Endodermal cell (in vitro differentiated cells): ENCODE measurements around the gene SMIM5. TPM values are rescaled to one million over a fixed set of nuclear protein-coding genes. Genes with fewer than 3 reads are reported as not detected.

ENCODE experiments used
- DNase-seq: peaks from one replicate; pipeline ENCODE4 v3.0.0-alpha.2; 2017
- H3K27ac ChIP-seq: 2 replicates; pipeline ENCODE4 v1.5.1; 2013; ENCODE audit warnings: mild to moderate bottlenecking, low read depth, low read length, moderate library complexity
- H3K27me3 ChIP-seq: 2 replicates; pipeline ENCODE4 v1.6.1; 2013; ENCODE audit warnings: mild to moderate bottlenecking, low read length, moderate library complexity; ENCODE audit not compliant: insufficient read depth, control insufficient read depth, poor library complexity, severe bottlenecking
- H3K36me3 ChIP-seq: 2 replicates; pipeline ENCODE4 v1.7.0; 2013; ENCODE audit warnings: mild to moderate bottlenecking, low read length, moderate library complexity; ENCODE audit not compliant: control insufficient read depth, insufficient read depth
- H3K4me1 ChIP-seq: one replicate; pipeline ENCODE4 v1.7.0; 2013; ENCODE audit warnings: low read length; ENCODE audit not compliant: control insufficient read depth, insufficient read depth
- H3K4me3 ChIP-seq: 2 replicates; pipeline ENCODE4 v1.5.1; 2013; ENCODE audit warnings: mild to moderate bottlenecking, low read length, moderate library complexity
- H3K9ac ChIP-seq: 2 replicates; pipeline ENCODE4 v1.6.1; 2013; ENCODE audit warnings: mild to moderate bottlenecking, low read length, moderate library complexity; ENCODE audit not compliant: poor library complexity, severe bottlenecking; ENCODE audit errors: extremely low read depth
- H3K9me3 ChIP-seq: 2 replicates; pipeline ENCODE4 v1.6.1; 2013; ENCODE audit warnings: mild to moderate bottlenecking, low read length, moderate library complexity; ENCODE audit not compliant: control insufficient read depth
- H3K27ac Mint-ChIP-seq: 2 replicates; pipeline ENCODE4 v1.8.0; 2020; ENCODE audit warnings: mixed read lengths
- H3K27me3 Mint-ChIP-seq: 2 replicates; pipeline ENCODE4 v1.8.0; 2021; ENCODE audit warnings: mild to moderate bottlenecking, mixed read lengths; ENCODE audit not compliant: insufficient read depth
- H3K36me3 Mint-ChIP-seq: 2 replicates; pipeline ENCODE4 v1.8.0; 2020; ENCODE audit warnings: low read depth, mixed read lengths
- H3K4me1 Mint-ChIP-seq: 2 replicates; pipeline ENCODE4 v1.8.0; 2020; ENCODE audit warnings: mixed read lengths
- H3K4me3 Mint-ChIP-seq: 2 replicates; pipeline ENCODE4 v1.8.0; 2020; ENCODE audit warnings: mild to moderate bottlenecking, moderate library complexity, mixed read lengths
- H3K9me3 Mint-ChIP-seq: 2 replicates; pipeline ENCODE4 v1.8.0; 2020; ENCODE audit warnings: mild to moderate bottlenecking, mixed read lengths
- WGBS, 2 experiments: methylation state at CpG; one replicate each; pipeline versions ENCODE4 v1.1.5 to v1.1.7; 2013; ENCODE audit warnings: missing lambda C conversion rate in 2 of 2, mixed read lengths in 1 of 2; ENCODE audit not compliant: insufficient coverage in 1 of 2, insufficient read length in 1 of 2; 5-methylcytosine and 5-hydroxymethylcytosine counted together
- total RNA-seq, 2 donors: library from RNA; stranded (reverse); fragmentation: NEBNext Ultra II Directional in 1 of 2; extraction: Animal tissue kit (Norgen Biotek cat#: 25700) in 1 of 2; gene quantifications; 2 replicates in 1 of 2; 3 replicates in 1 of 2; pipeline ENCODE4 v1.2.1, GENCODE V29; 2021
- TF ChIP-seq, protein P1 (sequence below): fragments of 200-600 bp; sonication (generic); conservative IDR thresholded peaks from 2 replicates; pipeline ENCODE4 v1.5.0; 2021; ENCODE audit warnings: antibody characterized with exemption, mild to moderate bottlenecking

Gene SMIM5
- total RNA-seq, 2 donors from 2014 or later = 0.40 TPM; not detected in 1

GRCh38 chr17:75639771-75640555, 6.7 kb downstream of the SMIM5 start:
- Mint-ChIP-seq H3K27ac (no peak overlapping the region), H3K27me3 (no peaks in the 10 kb centered on the region), H3K9me3 (no peaks in the 10 kb centered on the region), H3K4me1 (peaks cover 2% of the 10 kb centered on the region), H3K36me3 (peaks cover 9% of the 10 kb centered on the region), H3K4me3 (no peak overlapping the region)
- peaks cover 10% of the 10 kb centered on the region for H3K36me3 ChIP-seq
- H3K9me3 ChIP-seq = no peaks in the 10 kb centered on the region
- H3K9ac ChIP-seq = no peak overlapping the region
- H3K27ac ChIP-seq = no peak overlapping the region
- H3K4me1 ChIP-seq = no peaks in the 10 kb centered on the region
- TF ChIP-seq, protein P1, sequence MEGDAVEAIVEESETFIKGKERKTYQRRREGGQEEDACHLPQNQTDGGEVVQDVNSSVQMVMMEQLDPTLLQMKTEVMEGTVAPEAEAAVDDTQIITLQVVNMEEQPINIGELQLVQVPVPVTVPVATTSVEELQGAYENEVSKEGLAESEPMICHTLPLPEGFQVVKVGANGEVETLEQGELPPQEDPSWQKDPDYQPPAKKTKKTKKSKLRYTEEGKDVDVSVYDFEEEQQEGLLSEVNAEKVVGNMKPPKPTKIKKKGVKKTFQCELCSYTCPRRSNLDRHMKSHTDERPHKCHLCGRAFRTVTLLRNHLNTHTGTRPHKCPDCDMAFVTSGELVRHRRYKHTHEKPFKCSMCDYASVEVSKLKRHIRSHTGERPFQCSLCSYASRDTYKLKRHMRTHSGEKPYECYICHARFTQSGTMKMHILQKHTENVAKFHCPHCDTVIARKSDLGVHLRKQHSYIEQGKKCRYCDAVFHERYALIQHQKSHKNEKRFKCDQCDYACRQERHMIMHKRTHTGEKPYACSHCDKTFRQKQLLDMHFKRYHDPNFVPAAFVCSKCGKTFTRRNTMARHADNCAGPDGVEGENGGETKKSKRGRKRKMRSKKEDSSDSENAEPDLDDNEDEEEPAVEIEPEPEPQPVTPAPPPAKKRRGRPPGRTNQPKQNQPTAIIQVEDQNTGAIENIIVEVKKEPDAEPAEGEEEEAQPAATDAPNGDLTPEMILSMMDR = peak; percentile 35
- no peak overlapping the region for H3K4me3 ChIP-seq
- H3K27me3 ChIP-seq = no peaks in the 10 kb centered on the region
- 93% methylated on average over 26 to 30 of the region's 30 CpGs for WGBS, 2 experiments
- peak; percentile 61 for DNase-seq

DNA sequence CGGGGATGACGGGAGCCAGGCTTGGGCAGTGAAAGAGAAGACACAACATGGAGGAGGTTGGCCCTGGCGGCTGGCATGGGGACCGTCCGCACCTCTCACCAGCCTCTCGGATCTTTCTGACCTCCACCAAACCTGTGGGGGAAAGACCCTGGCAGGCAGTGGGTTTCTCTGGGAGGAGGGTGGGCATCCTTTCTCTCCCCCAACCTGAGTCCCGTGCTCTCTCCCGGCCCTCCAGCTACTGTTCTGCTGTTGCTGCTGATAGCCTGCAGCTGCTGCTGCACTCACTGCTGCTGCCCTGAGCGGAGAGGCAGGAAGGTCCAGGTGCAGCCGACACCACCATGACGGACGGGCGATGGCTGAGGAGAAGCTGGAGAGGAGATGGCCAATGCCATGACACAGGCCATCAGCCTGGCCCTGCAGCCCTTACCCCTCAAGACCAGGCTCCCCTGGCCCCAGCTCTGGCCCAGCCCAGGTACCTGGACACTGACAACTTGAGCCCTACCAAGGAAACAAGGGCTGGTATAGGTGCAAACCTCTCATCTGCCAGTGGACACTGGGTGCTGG, 7.4 kb downstream of the SMIM5 start:
- TF ChIP-seq, protein P1 = no peak
- DNase-seq = peak; percentile 47

GRCh38 chr17:75641343-75641742, 8.1 kb downstream of the SMIM5 start:
- H3K27ac Mint-ChIP-seq = no peak overlapping the region
- no peaks in the 10 kb centered on the region for H3K9me3 Mint-ChIP-seq
- peaks cover 7% of the 10 kb centered on the region for H3K4me1 ChIP-seq
- H3K36me3 ChIP-seq = peaks cover 15% of the 10 kb centered on the region
- TF ChIP-seq, protein P1 = no peak
- no peak overlapping the region for H3K27ac ChIP-seq
- peak; percentile 41 for DNase-seq
- peaks cover 14% of the 10 kb centered on the region for H3K36me3 Mint-ChIP-seq
- H3K4me3 Mint-ChIP-seq = no peak overlapping the region
- H3K9me3 ChIP-seq = no peaks in the 10 kb centered on the region
- H3K4me3 ChIP-seq = no peak overlapping the region
- H3K9ac ChIP-seq = no peak overlapping the region
- peaks cover 15% of the 10 kb centered on the region for H3K4me1 Mint-ChIP-seq
- 88 to 90% methylated on average over 8 to 9 of the region's 9 CpGs for WGBS, 2 experiments
- no peaks in the 10 kb centered on the region for H3K27me3 Mint-ChIP-seq
- no peaks in the 10 kb centered on the region for H3K27me3 ChIP-seq

More for the DNA sequence above, 7.4 kb downstream of the SMIM5 start:
- H3K27me3 Mint-ChIP-seq = no peaks in the 10 kb centered on the region
- H3K27ac Mint-ChIP-seq = no peak overlapping the region
- H3K36me3 Mint-ChIP-seq = peaks cover 13% of the 10 kb centered on the region
- H3K9ac ChIP-seq = no peak overlapping the region
- H3K9me3 Mint-ChIP-seq = no peaks in the 10 kb centered on the region
- H3K9me3 ChIP-seq = no peaks in the 10 kb centered on the region
- no peaks in the 10 kb centered on the region for H3K4me1 ChIP-seq
- no peak overlapping the region for H3K27ac ChIP-seq
- 95% methylated on average over 13 of the region's 13 CpGs; no CpG with 5 or more reads in 1 of the 2 experiments for WGBS, 2 experiments
- peaks cover 15% of the 10 kb centered on the region for H3K36me3 ChIP-seq
- no peak overlapping the region for H3K4me3 ChIP-seq
- no peak overlapping the region for H3K4me3 Mint-ChIP-seq
- no peaks in the 10 kb centered on the region for H3K27me3 ChIP-seq
- peaks cover 8% of the 10 kb centered on the region for H3K4me1 Mint-ChIP-seq
